AG10803 (cell line): ENCODE measurements around the gene SEH1L.
A peak's percentile ranks its signal among the peaks of the same experiment; 100 is the strongest.

Experiments
- DNase-seq: peaks from one replicate; pipeline ENCODE4 v3.0.0; 2010; ENCODE audit warnings: low read depth
- H3K4me3 ChIP-seq: 2 replicates; pipeline ENCODE4 v1.5.1; 2011; ENCODE audit warnings: mild to moderate bottlenecking, low read length, control low read depth
- TF ChIP-seq, protein P1 (sequence below): conservative IDR thresholded peaks from 2 replicates; pipeline ENCODE4 v1.5.1; 2011; ENCODE audit warnings: mild to moderate bottlenecking, low read length, control low read depth, inconsistent platforms

Gene SEH1L

DNA sequence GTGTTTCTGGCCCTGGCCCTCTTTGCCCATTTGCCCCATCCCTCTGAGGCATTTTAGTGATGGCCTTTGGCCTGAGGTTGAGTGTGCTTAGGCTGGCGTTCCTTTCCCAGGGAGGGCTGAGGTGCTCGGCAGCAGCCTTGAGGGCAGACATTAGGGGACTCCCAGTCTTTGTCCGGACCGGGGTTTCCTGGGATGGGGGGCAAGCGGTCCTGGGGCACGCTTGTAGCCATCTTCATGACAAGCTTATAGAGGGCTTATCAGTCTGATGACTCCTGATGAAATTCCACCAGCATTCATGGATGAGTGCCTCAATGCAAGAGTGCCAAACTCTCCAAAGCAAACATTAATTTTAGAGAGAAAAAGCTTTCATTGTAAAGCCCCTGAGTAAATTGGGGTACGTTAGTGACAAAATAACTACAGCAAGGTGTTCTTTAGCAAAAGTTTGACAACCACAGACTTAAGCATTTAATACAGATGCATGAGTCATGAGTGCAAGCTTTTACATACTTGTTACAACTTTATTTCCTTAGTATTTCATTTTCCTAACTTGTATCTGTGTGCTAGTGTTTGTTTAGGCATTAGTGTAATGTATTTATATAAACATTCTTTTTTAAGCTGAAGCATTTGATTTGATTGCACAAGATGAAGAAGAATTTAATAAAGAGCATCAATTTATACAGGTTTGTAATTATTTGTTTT lies 89.0 kb downstream of the SEH1L start:
- TF ChIP-seq, protein P1, sequence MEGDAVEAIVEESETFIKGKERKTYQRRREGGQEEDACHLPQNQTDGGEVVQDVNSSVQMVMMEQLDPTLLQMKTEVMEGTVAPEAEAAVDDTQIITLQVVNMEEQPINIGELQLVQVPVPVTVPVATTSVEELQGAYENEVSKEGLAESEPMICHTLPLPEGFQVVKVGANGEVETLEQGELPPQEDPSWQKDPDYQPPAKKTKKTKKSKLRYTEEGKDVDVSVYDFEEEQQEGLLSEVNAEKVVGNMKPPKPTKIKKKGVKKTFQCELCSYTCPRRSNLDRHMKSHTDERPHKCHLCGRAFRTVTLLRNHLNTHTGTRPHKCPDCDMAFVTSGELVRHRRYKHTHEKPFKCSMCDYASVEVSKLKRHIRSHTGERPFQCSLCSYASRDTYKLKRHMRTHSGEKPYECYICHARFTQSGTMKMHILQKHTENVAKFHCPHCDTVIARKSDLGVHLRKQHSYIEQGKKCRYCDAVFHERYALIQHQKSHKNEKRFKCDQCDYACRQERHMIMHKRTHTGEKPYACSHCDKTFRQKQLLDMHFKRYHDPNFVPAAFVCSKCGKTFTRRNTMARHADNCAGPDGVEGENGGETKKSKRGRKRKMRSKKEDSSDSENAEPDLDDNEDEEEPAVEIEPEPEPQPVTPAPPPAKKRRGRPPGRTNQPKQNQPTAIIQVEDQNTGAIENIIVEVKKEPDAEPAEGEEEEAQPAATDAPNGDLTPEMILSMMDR: no peak
- DNase-seq: peak; percentile 31
- H3K4me3 ChIP-seq: no peak overlapping the region
